ENCODE results near the gene BMP8B. TPM values are rescaled to one million over a fixed set of nuclear protein-coding genes. Genes with fewer than 3 reads are reported as not detected.

BMP8B gene
- total and polyA plus RNA-seq, 10 donors: 0.08 to 2.5 (median 1.1) TPM

DNA sequence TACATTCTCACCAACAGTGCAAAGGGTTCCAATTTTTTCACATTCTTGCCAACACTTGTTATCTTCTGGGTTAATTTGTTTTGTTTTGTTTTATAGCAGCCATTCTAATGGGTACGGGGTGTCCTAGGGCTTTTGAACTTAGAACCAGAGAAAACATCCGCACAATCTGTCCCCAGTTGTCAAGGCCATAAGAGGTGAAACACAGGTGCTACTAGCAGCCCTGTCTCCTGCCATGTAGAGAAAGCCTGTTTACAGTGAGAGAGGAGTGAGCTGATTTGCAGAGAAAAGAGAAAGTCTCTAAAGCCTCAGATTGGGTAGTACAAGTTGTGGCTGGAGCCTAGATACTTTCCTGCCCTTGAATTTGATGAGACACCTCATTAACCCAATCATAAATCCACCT is 46.4 kb upstream of the BMP8B start:
- 91 to 98% (median 97%) methylated on average over 2 of the region's 2 CpGs for WGBS, 5 donors
- H3K27me3 ChIP-seq (replicated peaks in 1 of 7): peaks cover 0 to 6% (median 0%) of the 10 kb centered on the region in 7 donors
- no peak for DNase-seq
- H3K4me1 ChIP-seq: no peaks in the 10 kb centered on the region
- peaks cover 0 to 34% (median 16%) of the 10 kb centered on the region in 6 donors for H3K36me3 ChIP-seq
- no peak overlapping the region for H3K27ac ChIP-seq
- intact Hi-C loops (cut with DNase I; ENCODE audit: low total_unique reads): no loop called here
- H3K4me3 ChIP-seq: no peak overlapping the region
- no peaks in the 10 kb centered on the region for H3K9me3 ChIP-seq
- TF ChIP-seq, protein P1, sequence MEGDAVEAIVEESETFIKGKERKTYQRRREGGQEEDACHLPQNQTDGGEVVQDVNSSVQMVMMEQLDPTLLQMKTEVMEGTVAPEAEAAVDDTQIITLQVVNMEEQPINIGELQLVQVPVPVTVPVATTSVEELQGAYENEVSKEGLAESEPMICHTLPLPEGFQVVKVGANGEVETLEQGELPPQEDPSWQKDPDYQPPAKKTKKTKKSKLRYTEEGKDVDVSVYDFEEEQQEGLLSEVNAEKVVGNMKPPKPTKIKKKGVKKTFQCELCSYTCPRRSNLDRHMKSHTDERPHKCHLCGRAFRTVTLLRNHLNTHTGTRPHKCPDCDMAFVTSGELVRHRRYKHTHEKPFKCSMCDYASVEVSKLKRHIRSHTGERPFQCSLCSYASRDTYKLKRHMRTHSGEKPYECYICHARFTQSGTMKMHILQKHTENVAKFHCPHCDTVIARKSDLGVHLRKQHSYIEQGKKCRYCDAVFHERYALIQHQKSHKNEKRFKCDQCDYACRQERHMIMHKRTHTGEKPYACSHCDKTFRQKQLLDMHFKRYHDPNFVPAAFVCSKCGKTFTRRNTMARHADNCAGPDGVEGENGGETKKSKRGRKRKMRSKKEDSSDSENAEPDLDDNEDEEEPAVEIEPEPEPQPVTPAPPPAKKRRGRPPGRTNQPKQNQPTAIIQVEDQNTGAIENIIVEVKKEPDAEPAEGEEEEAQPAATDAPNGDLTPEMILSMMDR (IDR thresholded peaks at IDR 0.05 in 8 of 11, conservative IDR thresholded peaks at IDR 0.05 in 3 of 11): no peak
- TF ChIP-seq POLR2AphosphoS5 (IDR thresholded peaks at IDR 0.05) (no peak), POLR2A (IDR thresholded peaks at IDR 0.05) (no peak)

DNA sequence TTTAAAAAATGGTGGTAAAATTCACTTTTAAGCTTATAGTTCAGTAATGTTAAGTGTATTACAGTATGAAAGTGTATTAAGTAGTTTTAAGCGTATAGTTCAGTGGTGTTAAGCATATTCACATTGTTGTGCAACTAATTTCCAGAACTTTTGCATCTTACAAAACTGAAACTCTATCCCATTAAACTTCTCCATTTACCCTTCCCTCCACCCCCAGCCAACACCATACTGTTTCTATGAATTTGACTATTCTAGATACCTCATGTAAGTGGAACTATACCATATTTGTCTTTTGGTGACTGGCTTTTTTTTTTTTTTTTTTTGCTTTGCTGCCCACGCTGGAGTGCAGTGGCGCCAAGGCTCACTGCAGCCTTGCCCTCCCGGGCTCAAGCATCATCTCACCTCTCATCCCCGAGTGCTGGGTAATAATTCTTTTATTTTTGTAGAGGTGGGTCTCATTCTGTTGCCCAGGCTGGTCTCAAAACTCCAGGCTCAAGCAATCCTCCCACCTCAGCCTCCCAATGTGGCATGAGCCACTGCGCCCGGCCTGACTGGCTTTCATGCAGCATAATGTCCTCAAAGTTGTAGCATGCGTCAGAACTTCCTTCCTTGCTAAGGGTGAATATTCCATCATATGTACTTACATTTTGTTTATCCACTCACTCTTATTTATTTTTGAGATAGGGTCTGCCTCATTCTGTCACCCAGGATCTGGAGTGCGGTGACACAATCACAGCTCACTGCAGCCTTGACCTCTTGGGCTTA is 45.1 kb upstream of the BMP8B start:
- DNase-seq: no peak
- H3K4me1 ChIP-seq: no peaks in the 10 kb centered on the region
- H3K36me3 ChIP-seq: peaks cover 0 to 21% (median 9%) of the 10 kb centered on the region in 6 donors
- no peak overlapping the region for H3K4me3 ChIP-seq
- peaks cover 0 to 16% (median 0%) of the 10 kb centered on the region in 7 donors for H3K27me3 ChIP-seq (replicated peaks in 1 of 7)
- TF ChIP-seq POLR2A (IDR thresholded peaks at IDR 0.05) (no peak), POLR2AphosphoS5 (IDR thresholded peaks at IDR 0.05) (no peak)
- TF ChIP-seq, protein P1 (IDR thresholded peaks at IDR 0.05 in 8 of 11, conservative IDR thresholded peaks at IDR 0.05 in 3 of 11): no peak
- intact Hi-C loops (cut with DNase I; ENCODE audit: low total_unique reads): no loop called here
- H3K27ac ChIP-seq: peak overlapping the region in 4 of 8 donors; percentile 51 to 63 (median 61)
- WGBS, 5 donors: 82 to 91% (median 84%) methylated on average over 9 of the region's 9 CpGs
- no peaks in the 10 kb centered on the region for H3K9me3 ChIP-seq

DNA sequence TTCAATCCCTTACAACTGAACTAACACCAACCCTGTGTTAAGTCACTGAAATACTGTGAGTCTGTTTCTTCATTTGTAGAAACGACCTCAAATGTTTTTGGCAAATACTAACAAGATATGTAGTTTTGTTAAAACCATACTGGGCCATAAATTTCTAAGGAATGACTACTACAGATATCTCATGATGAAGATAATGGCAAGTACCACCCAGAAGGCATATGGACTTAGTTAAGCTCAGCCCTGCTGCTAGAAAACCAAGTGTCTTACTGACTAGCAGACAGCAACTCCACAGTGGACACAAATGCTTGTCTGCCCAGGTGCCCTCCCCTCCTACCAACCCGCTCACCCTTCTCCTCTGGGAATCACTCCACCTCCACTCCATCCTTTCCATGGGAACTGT is 44.5 kb upstream of the BMP8B start:
- intact Hi-C loops (cut with DNase I; ENCODE audit: low total_unique reads): no loop called here
- WGBS, 5 donors: 81 to 92% (median 88%) methylated on average over 2 of the region's 2 CpGs

DNA sequence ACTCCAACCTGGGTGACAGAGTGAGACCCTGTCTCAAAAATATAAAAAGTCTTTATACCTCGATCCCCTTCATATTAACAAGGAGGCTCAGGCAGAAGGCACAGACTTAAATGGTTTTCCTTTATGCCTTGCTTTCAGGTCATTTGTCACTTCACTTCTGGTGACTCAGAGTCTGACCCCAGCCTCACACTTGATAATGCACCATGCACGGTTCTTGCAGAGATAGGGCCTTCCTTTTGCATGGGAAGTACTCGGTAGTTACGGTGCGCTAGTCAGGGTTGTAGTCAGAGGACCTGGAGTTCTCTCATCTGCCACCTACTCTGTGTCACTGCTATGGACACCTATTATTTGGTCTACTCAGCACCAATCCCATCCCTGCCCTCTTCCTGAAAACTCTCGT is 43.6 kb upstream of the BMP8B start:
- no peak for TF ChIP-seq POLR2AphosphoS5 (IDR thresholded peaks at IDR 0.05)
- no peak for TF ChIP-seq POLR2A (IDR thresholded peaks at IDR 0.05)
- TF ChIP-seq, protein P1 (IDR thresholded peaks at IDR 0.05 in 8 of 11, conservative IDR thresholded peaks at IDR 0.05 in 3 of 11): no peak
- no peaks in the 10 kb centered on the region for H3K9me3 ChIP-seq
- peaks cover 0 to 23% (median 0%) of the 10 kb centered on the region in 7 donors for H3K27me3 ChIP-seq (replicated peaks in 1 of 7)
- no peak for DNase-seq
- H3K4me1 ChIP-seq: no peaks in the 10 kb centered on the region
- H3K36me3 ChIP-seq: peaks cover 0 to 6% (median 0%) of the 10 kb centered on the region in 6 donors
- no peak overlapping the region for H3K4me3 ChIP-seq
- no peak overlapping the region for H3K27ac ChIP-seq
- intact Hi-C loops (cut with DNase I; ENCODE audit: low total_unique reads): no loop called here
- 60 to 77% (median 72%) methylated on average over 6 of the region's 6 CpGs for WGBS, 5 donors

More for the DNA sequence above, 44.5 kb upstream of the BMP8B start:
- TF ChIP-seq POLR2A (IDR thresholded peaks at IDR 0.05): no peak
- TF ChIP-seq POLR2AphosphoS5 (IDR thresholded peaks at IDR 0.05): no peak
- TF ChIP-seq, protein P1 (IDR thresholded peaks at IDR 0.05 in 8 of 11, conservative IDR thresholded peaks at IDR 0.05 in 3 of 11): no peak
- Histone ChIP-seq H3K9me3 (no peaks in the 10 kb centered on the region), H3K27me3 (replicated peaks in 1 of 7) (peaks cover 0 to 20% (median 0%) of the 10 kb centered on the region in 7 donors), H3K27ac (peak overlapping the region in 4 of 8 donors; percentile 51 to 63 (median 61)), H3K4me1 (no peaks in the 10 kb centered on the region), H3K4me3 (no peak overlapping the region), H3K36me3 (peaks cover 0 to 14% (median 3%) of the 10 kb centered on the region in 6 donors)
- DNase-seq: no peak

Measured in spleen (tissue), 11 donors.